HEK293 (cell line): ENCODE results near the gene CADPS2.

Experiments
- CTCF ChIA-PET: fragments of 350-600 bp; formaldehyde crosslinking; extraction: SDS; loops from one replicate; lab custom pipeline; 2021; ENCODE audit warnings: antibody characterized with exemption; lab: Yijun Ruan, JAX
- POLR2A ChIA-PET: fragments of 300-600 bp; formaldehyde crosslinking; extraction: SDS; loops from one replicate; lab custom pipeline; 2020; ENCODE audit warnings: antibody characterized with exemption, inconsistent platforms; lab: Yijun Ruan, JAX
- H3K27ac ChIP-seq: fragments of 200-500 bp; sonication (Bioruptor generic); 2 replicates; pipeline ENCODE4 v1.5.1; 2014; ENCODE audit warnings: low read depth, low read length, control low read depth, inconsistent platforms; ENCODE audit errors: extremely low read depth
- H3K36me3 ChIP-seq, 2 experiments: fragments of 200-500 bp in 1 of 2; sonication (Bioruptor generic) in 1 of 2; 1 replicate in 1 of 2; 2 replicates in 1 of 2; pipeline ENCODE4 v1.5.1; 2014 to 2017; ENCODE audit warnings: inconsistent platforms in 2 of 2, low read length in 2 of 2; ENCODE audit not compliant: control insufficient read depth in 2 of 2, insufficient read depth in 1 of 2
- H3K4me1 ChIP-seq: fragments of 200-500 bp; sonication (Bioruptor generic); 2 replicates; pipeline ENCODE4 v1.5.1; 2014; ENCODE audit warnings: mild to moderate bottlenecking, low read length, inconsistent platforms; ENCODE audit not compliant: control insufficient read depth, insufficient read depth
- H3K4me3 ChIP-seq: 2 replicates; pipeline ENCODE4 v1.5.1; 2011; ENCODE audit warnings: low read depth, mild to moderate bottlenecking, control low read depth, low read length, moderate library complexity
- H3K9me3 ChIP-seq: fragments of 200-500 bp; sonication (Bioruptor generic); 2 replicates; pipeline ENCODE4 v1.5.1; 2014; ENCODE audit warnings: low read depth, low read length, inconsistent platforms; ENCODE audit not compliant: control insufficient read depth, insufficient read depth
- BCL6B ChIP-seq: fragments of 450-650 bp; formaldehyde crosslinking; IDR thresholded peaks from 2 replicates; pipeline ENCODE4 v1.5.1; 2017; ENCODE audit warnings: missing biosample characterization, missing genetic modification characterization
- HOXD13 ChIP-seq: sonication (generic); formaldehyde crosslinking; IDR thresholded peaks from 2 replicates; pipeline ENCODE4 v1.8.0; 2022; ENCODE audit warnings: missing genetic modification reagents, borderline replicate concordance
- REST ChIP-seq: fragments of 450-650 bp; formaldehyde crosslinking; IDR thresholded peaks from 2 replicates; pipeline ENCODE4 v1.5.1; 2016; ENCODE audit warnings: missing biosample characterization, missing genetic modification characterization
- SALL2 ChIP-seq: fragments of 450-650 bp; formaldehyde crosslinking; IDR thresholded peaks from 2 replicates; pipeline ENCODE4 v1.5.0; 2017; ENCODE audit warnings: missing biosample characterization, mild to moderate bottlenecking, missing genetic modification characterization, borderline replicate concordance
- SP2 ChIP-seq: fragments of 450-650 bp; formaldehyde crosslinking; IDR thresholded peaks from 2 replicates; pipeline ENCODE4 v1.5.1; 2016; ENCODE audit warnings: missing biosample characterization, missing genetic modification characterization
- TRIM28 ChIP-seq: IDR thresholded peaks from 2 replicates; pipeline ENCODE4 v1.6.1; 2011; ENCODE audit warnings: low read length, control low read depth, borderline replicate concordance
- ZNF132 ChIP-seq: fragments of 450-650 bp; formaldehyde crosslinking; IDR thresholded peaks from 2 replicates; pipeline ENCODE4 v1.5.1; 2017; ENCODE audit warnings: missing biosample characterization, missing genetic modification characterization, borderline replicate concordance
- ZNF155 ChIP-seq: fragments of 450-650 bp; formaldehyde crosslinking; IDR thresholded peaks from 2 replicates; pipeline ENCODE4 v1.5.1; 2016; ENCODE audit warnings: missing biosample characterization, missing genetic modification characterization
- ZNF221 ChIP-seq: fragments of 450-650 bp; formaldehyde crosslinking; IDR thresholded peaks from 2 replicates; pipeline ENCODE4 v1.5.1; 2017; ENCODE audit warnings: missing biosample characterization, missing genetic modification characterization, borderline replicate concordance
- ZNF26 ChIP-seq: fragments of 450-650 bp; formaldehyde crosslinking; IDR thresholded peaks from 2 replicates; pipeline ENCODE4 v1.5.1; 2016; ENCODE audit warnings: missing biosample characterization, missing genetic modification characterization
- ZNF274 ChIP-seq, 2 experiments: fragments of 200-500 bp in 1 of 2; fragments of 450-650 bp in 1 of 2; sonication (Bioruptor generic) in 1 of 2; formaldehyde crosslinking in 1 of 2; IDR thresholded peaks; 2 replicates each; pipeline versions ENCODE4 v1.5.1 to v1.6.1; 2014 to 2016; ENCODE audit warnings: borderline replicate concordance in 1 of 2, inconsistent platforms in 1 of 2, low read length in 1 of 2, missing biosample characterization in 1 of 2, missing genetic modification characterization in 1 of 2
- ZNF311 ChIP-seq: fragments of 450-650 bp; formaldehyde crosslinking; IDR thresholded peaks from 2 replicates; pipeline ENCODE4 v1.5.1; 2017; ENCODE audit warnings: missing biosample characterization, missing genetic modification characterization, borderline replicate concordance
- ZNF366 ChIP-seq: fragments of 450-650 bp; formaldehyde crosslinking; conservative IDR thresholded peaks from 2 replicates; pipeline ENCODE4 v1.5.1; 2016; ENCODE audit warnings: missing biosample characterization, missing genetic modification characterization
- ZNF391 ChIP-seq: fragments of 450-650 bp; formaldehyde crosslinking; IDR thresholded peaks from 2 replicates; pipeline ENCODE4 v1.5.1; 2016; ENCODE audit warnings: low read depth, missing biosample characterization, missing genetic modification characterization, borderline replicate concordance
- ZNF548 ChIP-seq: fragments of 450-650 bp; formaldehyde crosslinking; IDR thresholded peaks from 2 replicates; pipeline ENCODE4 v1.5.1; 2016; ENCODE audit warnings: missing biosample characterization, missing genetic modification characterization
- ZNF549 ChIP-seq: fragments of 450-650 bp; IDR thresholded peaks from 2 replicates; pipeline ENCODE4 v1.5.1; 2018; ENCODE audit warnings: missing biosample characterization, missing genetic modification characterization, mild to moderate bottlenecking, inconsistent platforms, moderate library complexity
- ZNF624 ChIP-seq: fragments of 450-650 bp; formaldehyde crosslinking; IDR thresholded peaks from 2 replicates; pipeline ENCODE4 v1.5.1; 2017; ENCODE audit warnings: missing biosample characterization, missing genetic modification characterization
- ZNF660 ChIP-seq: fragments of 450-650 bp; IDR thresholded peaks from 2 replicates; pipeline ENCODE4 v1.5.1; 2018; ENCODE audit warnings: missing biosample characterization, mild to moderate bottlenecking, missing genetic modification characterization
- ZNF768 ChIP-seq: fragments of 450-650 bp; formaldehyde crosslinking; IDR thresholded peaks from 2 replicates; pipeline ENCODE4 v1.5.1; 2018; ENCODE audit warnings: missing biosample characterization, mild to moderate bottlenecking, missing genetic modification characterization
- TF ChIP-seq, protein P1 (sequence below): fragments of 450-650 bp; formaldehyde crosslinking; IDR thresholded peaks from 2 replicates; pipeline ENCODE4; 2016; ENCODE audit warnings: missing biosample characterization, missing genetic modification characterization
- TF ChIP-seq, protein P2 (sequence below): fragments of 450-650 bp; formaldehyde crosslinking; IDR thresholded peaks from 2 replicates; pipeline ENCODE4 v1.5.1; 2016; ENCODE audit warnings: missing biosample characterization, missing genetic modification characterization
- TF ChIP-seq, protein P3 (sequence below): fragments of 450-650 bp; formaldehyde crosslinking; IDR thresholded peaks from 2 replicates; pipeline ENCODE4 v1.5.1; 2016; ENCODE audit warnings: missing biosample characterization, missing genetic modification characterization, borderline replicate concordance

Gene CADPS2

GRCh38 chr7:122605929-122606328, 280.3 kb downstream of the CADPS2 start (continued):
- TF ChIP-seq, protein P1, sequence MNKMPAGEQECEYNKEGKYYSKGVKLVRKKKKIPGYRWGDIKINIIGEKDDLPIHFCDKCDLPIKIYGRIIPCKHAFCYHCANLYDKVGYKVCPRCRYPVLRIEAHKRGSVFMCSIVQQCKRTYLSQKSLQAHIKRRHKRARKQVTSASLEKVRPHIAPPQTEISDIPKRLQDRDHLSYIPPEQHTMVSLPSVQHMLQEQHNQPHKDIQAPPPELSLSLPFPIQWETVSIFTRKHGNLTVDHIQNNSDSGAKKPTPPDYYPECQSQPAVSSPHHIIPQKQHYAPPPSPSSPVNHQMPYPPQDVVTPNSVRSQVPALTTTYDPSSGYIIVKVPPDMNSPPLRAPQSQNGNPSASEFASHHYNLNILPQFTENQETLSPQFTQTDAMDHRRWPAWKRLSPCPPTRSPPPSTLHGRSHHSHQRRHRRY (tag by site-specific recombination): no peak
- TF ChIP-seq, protein P2, sequence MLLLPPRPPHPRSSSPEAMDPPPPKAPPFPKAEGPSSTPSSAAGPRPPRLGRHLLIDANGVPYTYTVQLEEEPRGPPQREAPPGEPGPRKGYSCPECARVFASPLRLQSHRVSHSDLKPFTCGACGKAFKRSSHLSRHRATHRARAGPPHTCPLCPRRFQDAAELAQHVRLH: no peak
- no peak for TF ChIP-seq ZNF548
- no peak for TF ChIP-seq HOXD13
- no peak for TF ChIP-seq ZNF274 (IDR thresholded peaks at IDR 0.05; ENCODE audit: low read length)
- TF ChIP-seq ZNF274 (tag by site-specific recombination; IDR thresholded peaks at IDR 0.05; ENCODE audit: borderline replicate concordance): no peak
- TF ChIP-seq ZNF768: no peak
- no peak for TF ChIP-seq ZNF221 (tag by site-specific recombination)
- no peak for TF ChIP-seq SALL2 (tag by site-specific recombination)
- no peak for TF ChIP-seq ZNF391
- TF ChIP-seq ZNF311: no peak
- TF ChIP-seq ZNF624 (tag by site-specific recombination): no peak
- TF ChIP-seq ZNF660: no peak
- TF ChIP-seq ZNF549 (tag by site-specific recombination): no peak

DNA sequence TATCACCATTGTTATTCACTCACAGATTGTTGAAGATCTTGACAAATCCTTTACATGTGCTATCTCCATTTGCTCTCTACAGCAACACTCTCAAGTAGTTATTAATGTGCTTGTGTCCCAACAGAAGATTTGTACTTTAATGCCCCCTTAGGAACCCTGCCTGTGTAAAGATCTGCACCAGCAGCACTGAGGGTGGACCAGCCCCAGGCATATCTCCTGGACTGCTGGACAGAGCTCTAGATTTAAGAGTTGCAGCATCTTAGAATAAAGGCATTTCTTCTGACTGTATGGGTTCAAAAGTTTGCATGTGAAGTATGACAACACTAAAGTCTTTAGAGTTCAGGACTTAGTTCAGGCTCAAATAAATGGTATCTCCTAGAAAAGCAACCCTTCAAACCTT, 282.0 kb downstream of the CADPS2 start:
- Histone ChIP-seq H3K4me1 (no peaks in the 10 kb centered on the region), H3K36me3 (no peaks in the 10 kb centered on the region), H3K9me3 (no peaks in the 10 kb centered on the region), H3K27ac (no peak overlapping the region), H3K4me3 (no peak overlapping the region)
- ChIA-PET CTCF (no interaction called here), POLR2A (no interaction called here)
- TF ChIP-seq, protein P3, sequence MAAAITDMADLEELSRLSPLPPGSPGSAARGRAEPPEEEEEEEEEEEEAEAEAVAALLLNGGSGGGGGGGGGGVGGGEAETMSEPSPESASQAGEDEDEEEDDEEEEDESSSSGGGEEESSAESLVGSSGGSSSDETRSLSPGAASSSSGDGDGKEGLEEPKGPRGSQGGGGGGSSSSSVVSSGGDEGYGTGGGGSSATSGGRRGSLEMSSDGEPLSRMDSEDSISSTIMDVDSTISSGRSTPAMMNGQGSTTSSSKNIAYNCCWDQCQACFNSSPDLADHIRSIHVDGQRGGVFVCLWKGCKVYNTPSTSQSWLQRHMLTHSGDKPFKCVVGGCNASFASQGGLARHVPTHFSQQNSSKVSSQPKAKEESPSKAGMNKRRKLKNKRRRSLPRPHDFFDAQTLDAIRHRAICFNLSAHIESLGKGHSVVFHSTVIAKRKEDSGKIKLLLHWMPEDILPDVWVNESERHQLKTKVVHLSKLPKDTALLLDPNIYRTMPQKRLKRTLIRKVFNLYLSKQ (tag by site-specific recombination): no peak
- TF ChIP-seq REST: peak; percentile 39; the same call in 1 of the 2 replicates
- no peak for TF ChIP-seq SP2

DNA sequence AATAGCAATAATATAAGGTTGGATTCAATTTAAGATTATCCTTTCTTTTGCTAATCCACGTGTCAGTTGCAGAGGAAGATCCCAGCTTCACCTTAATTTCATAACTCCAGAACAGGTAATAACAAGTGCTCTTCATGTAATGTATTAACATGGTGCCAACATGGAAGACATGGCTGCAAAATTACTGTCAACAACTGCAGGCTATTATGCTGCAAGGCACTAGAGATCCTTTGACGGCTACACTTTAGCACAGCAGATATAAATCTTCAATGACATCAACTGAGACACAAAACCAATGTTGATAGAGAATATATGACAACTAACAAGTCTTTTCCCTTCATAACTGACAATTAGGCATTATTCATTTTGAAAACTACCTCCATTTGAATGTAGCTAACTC, 283.5 kb downstream of the CADPS2 start:
- Histone ChIP-seq H3K4me3 (no peak overlapping the region), H3K36me3 (no peaks in the 10 kb centered on the region), H3K27ac (no peak overlapping the region), H3K4me1 (no peaks in the 10 kb centered on the region), H3K9me3 (no peaks in the 10 kb centered on the region)
- ChIA-PET POLR2A (no interaction called here), CTCF (no interaction called here)
- TF ChIP-seq TRIM28: no peak
- TF ChIP-seq BCL6B (tag by site-specific recombination): no peak
- TF ChIP-seq ZNF155 (tag by site-specific recombination): no peak
- no peak for TF ChIP-seq ZNF221 (tag by site-specific recombination)
- TF ChIP-seq, protein P1 (tag by site-specific recombination): no peak
- no peak for TF ChIP-seq ZNF366 (tag by site-specific recombination)
- TF ChIP-seq ZNF26: no peak
- TF ChIP-seq ZNF132: no peak
- TF ChIP-seq ZNF660: no peak
